Lower leg skin (tissue), 3 donors: ENCODE measurements around the gene CREBBP.

Experiments used
- CTCF ChIP-seq, 3 donors: fragments of 450-650 bp; IDR thresholded peaks; one replicate each; pipeline ENCODE4 v1.5.1; 2016; ENCODE audit warnings: antibody characterized with exemption in 3 of 3, mild to moderate bottlenecking in 3 of 3, moderate library complexity in 2 of 3
- POLR2A ChIP-seq, 2 donors: fragments of 450-650 bp; IDR thresholded peaks; one replicate each; pipeline ENCODE4 v1.6.1; 2016 to 2017; ENCODE audit warnings: antibody characterized with exemption in 2 of 2, mild to moderate bottlenecking in 1 of 2, moderate library complexity in 1 of 2

DNA sequence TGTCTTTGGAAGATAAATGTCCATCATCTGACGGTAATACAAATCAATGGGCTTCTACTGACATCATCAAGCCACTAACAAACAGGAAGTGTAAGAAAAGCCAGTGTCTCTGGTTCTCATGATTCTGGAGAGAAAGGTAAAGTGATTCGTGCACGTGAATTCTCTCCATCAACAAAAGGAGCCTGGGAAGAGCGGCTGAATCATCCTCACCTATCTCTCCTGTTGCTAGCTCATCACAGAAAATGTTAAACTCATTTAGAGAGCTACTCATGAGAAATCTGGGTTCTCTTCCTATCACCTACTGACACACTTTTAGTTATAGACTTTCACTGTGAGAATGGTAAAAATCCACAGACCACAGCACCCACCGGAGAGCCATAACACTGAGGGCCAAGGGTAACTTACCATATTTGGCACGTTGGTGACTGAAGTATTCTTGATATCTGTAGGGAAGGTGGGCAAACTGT lies 70.3 kb downstream of the CREBBP start:
- no peak for TF ChIP-seq CTCF (IDR thresholded peaks at IDR 0.05)
- TF ChIP-seq POLR2A (IDR thresholded peaks at IDR 0.05) = no peak
